DMS153 (cell line): ENCODE results near the gene KIF6.
A peak's percentile ranks its signal among the peaks of the same experiment; 100 is the strongest.
"Not testable (repeated sequence)": the region's sequence is repeated elsewhere in the genome, so short reads cannot be mapped to it uniquely, and the experiment has no call there.

Experiments
- DNase-seq: peaks from one replicate; lab custom pipeline; 2025; lab: John Stamatoyannopoulos, UW

KIF6 gene

DNA sequence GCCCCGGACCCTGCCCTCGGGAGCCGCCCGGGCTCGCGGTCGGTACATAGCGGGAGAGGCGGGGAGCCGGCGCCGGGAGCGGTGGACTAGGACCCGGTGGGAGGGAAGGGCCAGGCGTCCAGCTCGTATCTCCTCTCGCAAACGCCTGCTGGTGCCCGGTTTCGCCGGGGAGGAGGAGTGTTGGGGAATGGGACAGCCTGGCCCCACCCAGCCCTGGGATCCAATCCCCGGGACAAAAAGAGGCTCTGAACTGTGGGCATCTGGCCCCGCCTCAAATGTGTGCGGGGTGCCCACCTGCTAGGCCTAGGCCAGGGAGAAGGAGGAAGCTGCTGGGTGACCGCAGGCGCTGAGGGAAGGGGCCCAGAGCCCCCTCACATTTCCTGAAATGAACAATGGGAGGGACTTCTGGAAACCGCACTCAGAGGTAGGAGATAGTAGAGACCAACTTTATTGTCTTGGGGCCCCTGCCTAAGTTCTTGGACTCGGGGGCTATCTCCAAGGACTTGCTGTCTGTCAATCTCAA is 410.9 kb downstream of the KIF6 start, which contains the start of gene KCNK17:
TSS of gene KCNK17 (minus strand) at position 147 of the 523 bp plus-strand sequence. CDS start at position 48, 99 bp downstream.
- no peak for DNase-seq

DNA sequence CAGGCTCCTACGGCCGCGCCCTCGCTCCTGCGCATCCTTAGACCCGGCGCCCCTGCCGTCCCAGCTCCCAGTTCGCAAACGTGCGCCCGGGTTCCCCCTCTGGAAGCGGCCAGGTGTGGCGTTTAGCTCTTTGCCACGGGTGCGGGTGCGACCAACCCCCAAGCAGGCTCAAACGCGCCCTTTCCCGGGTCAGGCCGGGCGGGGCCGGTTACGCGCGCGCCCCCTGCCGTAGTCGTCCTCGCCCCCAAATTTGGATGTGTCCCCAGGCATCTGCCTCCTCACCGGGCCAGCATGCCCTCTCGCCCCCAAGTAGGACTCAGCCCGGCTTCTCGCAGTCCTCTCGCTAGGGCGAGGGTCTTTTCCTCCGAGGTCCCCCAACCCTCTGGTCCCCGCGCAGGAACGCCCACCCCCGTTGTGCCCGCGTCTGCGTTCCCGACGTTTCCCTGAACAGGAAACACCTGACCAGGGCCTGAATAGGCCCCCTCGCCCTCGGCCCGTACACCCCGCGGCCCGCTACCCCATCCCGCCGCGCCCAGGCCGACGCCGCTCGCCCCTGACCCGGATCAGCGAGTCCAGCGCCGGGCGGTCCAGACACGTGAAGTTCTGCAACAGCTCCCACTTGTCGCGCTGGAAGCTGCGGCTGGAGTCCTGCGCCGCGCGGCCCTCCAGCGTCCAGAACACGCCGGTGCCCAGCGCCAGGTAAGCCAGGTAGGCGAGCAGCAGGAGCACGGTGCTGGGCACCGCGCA is 411.5 kb downstream of the KIF6 start:
- no peak for DNase-seq

DNA sequence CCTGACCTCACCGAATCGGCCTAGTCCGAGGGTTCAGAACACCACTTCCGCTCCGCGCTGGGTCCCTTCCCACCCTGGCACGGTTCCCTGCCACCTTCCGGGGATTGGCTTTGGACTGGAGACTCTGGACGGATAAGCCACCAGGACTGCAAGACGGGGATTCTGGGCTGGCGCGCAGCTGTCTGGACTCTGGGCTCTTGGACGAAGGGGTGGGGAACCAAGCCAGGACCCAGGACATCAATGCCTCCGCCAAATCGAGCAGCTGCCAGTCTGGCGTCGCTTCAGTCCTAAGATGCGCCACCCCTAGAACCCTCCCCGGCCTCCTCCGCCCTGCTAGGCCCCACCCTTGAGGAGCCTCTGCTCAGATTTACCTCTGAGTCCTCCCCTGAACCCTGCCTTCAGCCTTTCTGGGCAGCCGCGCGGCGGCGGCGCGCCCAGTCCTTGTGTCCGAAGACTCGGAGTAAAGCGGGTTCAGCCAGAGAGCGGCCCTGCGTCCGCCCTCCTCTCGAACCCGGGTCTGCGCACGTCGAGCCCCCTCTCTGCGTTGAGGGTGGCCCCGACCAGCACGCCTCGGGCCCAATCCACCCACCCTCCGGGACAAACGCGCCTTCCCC is 412.2 kb downstream of the KIF6 start:
- no peak for DNase-seq

DNA sequence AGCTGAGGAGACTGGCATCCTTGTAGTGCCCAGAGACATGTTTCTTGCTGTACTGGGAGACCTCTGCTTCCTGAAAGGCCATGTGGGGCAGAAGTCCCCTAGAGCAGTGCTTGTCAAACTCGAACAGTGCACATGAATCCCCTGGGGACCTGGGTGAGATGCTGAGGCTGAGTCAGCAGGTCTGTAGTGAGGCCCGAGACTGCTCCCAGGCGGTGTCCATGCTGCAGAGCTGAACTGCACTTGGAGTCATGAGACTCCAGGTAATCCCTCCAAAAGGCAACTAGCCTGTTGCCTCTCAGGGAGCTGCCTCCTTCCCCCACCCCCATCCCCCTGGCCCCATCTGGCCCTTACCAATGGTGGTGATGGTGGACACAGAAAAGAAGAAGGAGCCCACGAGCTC is 414.7 kb downstream of the KIF6 start:
- no peak for DNase-seq

DNA sequence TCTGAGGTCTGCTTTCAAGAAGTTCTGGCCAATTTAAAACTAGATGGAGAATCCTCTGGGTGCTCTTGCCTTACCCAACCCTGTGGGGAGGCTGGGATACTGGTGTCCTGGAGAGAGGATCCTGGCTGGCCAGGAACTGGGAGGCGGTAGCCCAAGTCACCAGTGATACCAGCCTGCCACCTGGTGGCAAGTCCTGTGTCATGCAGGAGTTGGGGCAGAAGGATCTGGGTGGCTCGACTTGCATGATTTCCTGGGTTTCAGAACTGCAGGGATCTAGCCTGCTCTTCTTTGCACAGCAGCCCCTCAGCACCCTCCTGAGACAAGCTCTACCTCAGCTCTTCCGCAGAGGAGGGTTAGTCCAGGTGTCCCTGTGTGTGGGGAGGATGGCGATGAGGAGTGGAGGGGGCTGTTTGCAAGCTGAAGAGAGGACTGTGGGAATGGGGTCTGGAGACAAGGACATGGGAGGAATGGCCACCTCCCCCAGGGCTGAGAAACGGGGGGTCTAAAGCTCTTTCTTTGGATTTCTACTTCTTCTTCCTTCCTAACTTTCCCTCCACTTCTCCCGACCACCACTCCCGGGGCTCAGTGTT is 415.2 kb downstream of the KIF6 start:
- peak; percentile 65 for DNase-seq

DNA sequence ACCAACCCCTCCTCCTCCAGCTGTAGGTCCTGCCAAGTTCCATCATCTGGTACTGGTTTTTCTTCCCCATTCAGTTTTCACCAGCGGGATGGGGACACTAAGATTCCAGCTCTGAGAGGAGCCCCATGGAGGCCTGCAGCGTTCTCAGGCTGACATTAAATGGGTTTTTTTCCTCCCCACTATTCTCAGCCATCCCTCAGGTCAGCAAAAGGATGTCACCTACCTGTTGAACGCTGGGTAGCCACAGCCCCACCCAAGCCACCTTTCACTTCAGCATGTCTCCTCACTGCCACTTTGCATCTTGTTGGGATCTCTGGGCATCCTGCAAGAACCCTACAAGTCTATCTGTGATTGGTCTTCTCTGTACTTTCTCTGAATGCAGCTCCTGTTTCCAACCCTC is 417.7 kb downstream of the KIF6 start:
- no peak for DNase-seq

DNA sequence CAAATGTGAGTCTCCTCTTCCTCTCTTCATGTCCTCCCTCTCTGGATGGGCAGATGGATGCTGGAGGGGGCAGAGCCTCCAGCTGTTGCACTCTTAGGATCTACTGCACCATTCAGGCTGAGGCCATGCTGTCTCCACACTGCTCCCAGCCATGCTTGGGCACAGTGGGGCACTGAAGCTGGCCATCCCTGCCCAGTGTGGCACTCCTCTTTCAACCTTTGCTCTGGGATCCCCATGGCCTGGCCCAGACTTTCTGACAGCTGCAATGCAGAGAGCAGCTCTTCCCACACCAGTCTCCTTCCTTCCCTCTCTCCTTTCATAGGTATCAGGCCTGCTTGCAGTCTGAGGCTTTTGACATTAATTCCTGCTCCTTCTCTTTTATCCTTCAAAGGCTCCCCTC is 420.3 kb downstream of the KIF6 start:
- DNase-seq, result no peak

DNA sequence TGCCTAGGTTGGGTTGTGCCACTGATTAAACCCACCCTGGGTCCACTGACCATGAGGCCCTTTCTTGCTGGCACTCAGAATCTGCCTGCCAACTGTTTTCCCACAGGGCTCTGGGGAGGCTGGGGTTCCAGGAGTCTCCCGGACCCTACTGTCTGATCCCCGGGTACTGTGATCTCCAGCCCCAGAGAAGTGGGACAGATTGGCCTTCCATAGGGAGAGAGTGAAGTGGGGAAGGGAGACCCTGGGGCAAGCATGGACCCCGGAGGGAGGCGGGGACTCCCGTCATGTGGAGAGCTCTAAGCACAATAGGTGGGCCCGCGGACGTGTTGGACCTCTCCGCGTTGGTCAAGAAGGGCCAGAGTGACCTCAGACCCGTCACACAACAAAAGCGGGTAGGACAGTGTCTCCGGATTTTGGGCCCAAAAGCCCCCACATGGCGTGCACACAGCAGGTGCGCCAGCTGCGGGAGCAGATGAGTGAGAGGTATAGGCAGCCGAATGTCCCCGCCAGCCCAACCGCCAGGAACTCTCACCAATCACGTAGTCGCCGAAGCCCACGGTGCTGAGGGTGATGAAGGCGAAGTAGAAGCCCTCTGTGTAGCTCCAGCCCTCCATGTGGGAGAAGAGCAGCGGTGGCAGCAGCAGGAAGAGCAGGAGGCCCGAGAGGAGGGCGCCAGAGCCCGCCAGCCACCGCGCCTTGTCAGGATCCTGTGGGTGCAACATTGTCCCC is 421.6 kb downstream of the KIF6 start:
- DNase-seq, result no peak

DNA sequence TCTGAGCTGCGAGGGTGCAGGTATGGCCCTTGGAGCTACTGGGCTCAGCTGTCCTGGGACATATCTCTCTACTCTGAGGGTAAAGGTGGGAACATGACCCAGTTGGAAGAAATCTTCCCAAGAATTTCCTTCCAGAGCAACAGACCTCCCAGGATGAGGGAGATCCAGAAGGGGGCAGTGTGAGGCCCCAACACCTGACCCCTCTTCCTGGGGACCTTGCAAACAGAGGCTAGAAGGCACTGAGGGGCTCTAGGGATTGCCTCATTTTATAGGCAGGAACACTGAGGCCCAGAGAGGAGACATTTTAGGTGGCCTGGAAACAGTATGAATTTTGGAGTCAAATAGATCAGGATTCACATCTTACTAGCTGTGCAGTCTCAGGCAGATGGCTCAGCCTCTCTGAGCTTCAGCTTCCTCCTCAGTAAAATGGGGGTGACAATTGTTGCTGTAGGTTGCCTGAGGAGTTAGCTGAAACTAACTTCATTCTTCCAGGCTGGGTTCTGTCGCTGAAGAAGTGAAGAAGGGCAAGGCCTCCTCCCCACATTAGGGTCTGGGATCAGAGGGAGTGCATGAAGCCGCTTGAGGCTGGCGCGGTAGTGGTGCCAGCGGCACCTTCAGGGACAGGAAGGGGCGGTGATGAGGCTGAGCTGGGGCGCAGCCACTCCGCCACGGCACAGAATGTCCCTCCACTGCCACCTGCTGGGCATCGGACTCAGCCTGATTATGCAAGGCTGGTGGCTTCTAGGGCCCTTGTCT is 422.4 kb downstream of the KIF6 start:
- peak; percentile 56 for DNase-seq

DNA sequence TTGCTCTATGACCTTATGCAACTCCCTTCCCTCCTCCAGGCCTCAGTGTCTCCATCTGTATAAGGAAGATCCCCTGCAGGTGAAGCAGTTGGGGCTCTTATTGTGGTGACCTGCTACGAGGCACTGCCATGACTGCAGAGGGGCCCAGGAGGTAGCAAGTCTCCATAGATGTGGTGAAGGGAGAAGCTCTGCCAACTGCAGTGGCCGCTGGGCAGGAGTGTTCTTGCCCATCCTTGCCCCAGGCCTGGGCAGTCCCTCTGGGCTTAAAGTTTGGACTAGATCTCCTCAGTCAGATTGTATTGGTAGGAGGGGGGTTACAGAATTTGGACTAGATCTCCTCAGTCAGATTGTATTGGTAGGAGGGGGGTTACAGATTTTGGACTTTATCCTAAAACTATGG is 423.2 kb downstream of the KIF6 start:
- DNase-seq, result no peak

DNA sequence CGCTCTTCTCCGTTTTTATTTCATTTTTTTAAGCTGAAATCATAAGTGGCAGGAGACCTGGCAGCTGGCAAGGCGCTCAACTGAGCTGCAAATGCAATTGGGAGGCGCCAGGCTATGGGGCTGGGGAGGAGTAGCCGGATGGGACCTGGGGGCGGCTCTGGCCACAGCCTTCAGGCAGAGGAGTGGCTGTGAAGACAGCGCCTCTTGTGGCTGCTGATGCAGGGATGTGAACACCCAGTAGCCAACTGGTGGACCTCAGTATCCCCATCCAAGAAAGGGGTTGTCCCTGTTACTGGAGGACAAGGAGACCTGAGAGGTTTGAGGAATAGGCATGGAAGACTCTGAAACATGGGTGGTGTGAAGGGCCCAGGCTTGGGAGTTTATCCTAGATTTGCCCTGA is 423.6 kb downstream of the KIF6 start:
- no peak for DNase-seq

DNA sequence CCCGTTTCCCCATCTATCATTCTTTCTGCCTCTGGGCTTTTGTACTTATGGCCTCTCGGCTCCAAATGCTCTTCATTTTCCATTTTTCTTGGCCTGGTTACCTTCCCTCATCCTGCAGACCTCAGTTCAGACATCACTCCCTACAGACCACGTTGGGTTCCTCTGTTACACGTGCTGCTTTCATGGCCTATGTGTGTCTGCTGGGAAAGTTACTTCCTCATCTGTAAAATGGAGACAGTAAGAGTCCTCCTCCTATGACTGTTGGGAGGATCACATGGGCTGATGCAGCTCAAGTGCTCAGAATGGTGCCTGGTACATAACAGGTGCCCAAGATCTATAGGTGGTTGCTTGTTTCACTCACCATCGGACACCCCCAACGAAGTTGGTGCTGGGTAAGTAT is 424.5 kb downstream of the KIF6 start:
- no peak for DNase-seq

DNA sequence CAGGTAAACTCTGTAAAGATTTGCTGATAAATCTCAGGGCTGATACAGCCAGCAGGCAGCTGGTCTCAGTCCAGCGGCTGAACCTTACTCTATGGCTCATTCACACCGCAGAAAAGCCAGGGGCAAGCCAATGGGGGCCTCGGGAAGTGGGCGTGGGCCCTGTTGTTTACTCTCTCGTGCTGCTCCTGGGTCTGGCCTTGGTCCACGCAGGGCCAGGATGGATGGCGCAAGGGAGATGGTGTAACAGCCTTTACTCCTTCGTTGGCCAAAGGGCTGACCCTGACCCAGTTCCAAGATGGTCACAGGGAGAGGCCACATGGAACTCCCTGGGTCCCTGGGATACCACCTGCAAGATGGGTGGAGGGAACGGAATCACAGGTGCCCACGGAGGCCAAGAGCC is 427.1 kb downstream of the KIF6 start:
- no peak for DNase-seq

DNA sequence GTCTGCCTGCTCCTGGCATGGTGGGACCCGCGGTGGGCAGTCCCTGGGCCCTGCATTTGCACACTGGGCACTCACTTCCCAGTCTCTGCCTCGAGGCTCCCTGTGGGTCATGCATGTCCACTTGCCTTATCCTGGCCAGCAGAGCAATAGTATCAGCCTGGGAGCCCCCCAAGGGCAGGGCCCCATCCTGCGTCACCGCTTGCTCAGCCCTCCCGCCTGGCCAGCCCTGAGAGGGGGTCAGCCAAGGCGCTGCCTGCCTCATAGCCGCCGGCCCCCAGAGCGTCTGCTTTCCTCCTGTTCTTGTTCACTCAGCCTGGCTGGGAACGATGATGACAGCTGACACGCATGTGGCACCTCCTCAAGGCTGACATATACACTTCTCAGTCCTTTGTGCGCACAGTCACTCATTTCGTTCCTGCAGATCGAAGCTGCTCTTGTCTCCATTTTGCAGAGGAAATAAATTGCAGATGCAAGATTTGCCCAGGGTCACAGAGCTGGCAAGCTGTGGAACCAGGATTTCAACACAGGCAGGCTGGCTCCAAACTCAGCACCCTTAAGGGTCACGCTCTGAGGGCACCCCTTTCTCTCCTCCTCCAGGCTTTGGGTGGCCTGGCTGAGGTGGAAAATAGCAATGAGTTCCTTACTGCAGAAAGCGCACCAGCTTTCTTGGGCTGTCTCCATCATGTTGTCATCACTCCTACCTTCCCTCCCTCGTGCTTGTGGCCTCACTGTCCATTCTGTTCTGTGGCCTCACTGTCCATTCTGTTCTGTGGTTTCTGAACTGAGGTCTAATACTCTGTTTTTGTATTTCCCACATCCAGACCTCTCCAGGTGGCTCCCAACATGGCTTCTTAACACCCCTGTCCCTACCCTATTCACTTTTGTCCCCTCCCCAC is 428.2 kb downstream of the KIF6 start:
- DNase-seq, result no peak

DNA sequence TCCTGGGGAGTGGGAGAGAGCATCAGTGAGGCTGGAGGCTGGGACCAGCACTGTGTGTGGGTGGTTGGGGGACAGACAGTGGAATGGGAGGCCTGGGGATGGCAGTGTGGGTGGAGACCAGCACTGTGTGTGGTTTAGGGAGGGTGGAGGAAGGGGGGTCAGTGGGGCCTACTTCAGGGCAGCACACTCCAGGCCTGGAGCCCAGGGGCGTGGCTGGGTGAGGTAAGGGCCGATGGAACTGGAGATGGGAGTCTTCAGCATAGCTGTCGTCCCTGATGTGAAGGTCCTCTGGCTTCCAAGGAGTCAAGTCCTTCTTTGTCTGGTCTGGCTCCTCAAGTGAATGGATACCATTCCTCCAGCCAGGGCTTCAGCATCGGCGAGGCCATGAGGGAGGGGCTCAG is 429.6 kb downstream of the KIF6 start:
- peak; percentile 18 for DNase-seq

DNA sequence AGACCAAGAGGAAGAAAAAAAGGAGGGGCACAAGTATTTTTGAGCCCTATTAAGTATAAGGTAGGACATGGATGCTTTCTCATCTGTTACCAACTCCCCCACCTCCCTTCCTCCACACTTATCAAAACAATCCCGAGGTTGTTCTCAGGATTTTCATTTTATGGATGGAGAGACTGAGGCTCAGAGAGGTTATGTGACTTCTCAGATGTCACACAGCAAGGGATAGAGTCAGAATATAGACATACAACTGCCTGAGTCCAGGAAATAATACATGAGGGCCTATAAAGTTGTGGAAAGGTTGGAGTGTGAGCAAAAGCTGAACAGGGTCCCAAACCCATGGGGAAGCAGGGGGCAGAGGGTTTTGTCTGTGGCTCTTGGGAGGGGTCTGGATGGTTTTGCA is 430.3 kb downstream of the KIF6 start:
- DNase-seq, result no peak

DNA sequence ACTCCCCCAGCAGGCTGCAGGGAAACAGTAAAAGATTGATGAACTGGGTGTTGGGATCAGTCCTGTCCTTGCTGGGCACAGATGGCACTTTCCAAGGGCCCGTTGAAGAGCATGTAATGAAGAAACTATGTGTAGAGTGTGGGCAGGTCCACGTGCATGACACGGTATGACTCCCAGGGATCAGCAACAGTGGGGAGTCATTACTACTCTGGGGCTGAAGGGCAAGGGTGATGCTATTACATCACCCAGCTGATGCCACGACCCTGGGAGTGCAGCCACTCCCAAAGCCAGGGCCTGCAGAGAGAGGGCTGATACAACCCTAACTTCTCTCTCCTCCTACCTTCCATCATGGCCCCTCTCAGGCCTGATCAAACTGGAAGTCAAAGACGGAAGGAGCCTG is 431.1 kb downstream of the KIF6 start:
- DNase-seq, result no peak

DNA sequence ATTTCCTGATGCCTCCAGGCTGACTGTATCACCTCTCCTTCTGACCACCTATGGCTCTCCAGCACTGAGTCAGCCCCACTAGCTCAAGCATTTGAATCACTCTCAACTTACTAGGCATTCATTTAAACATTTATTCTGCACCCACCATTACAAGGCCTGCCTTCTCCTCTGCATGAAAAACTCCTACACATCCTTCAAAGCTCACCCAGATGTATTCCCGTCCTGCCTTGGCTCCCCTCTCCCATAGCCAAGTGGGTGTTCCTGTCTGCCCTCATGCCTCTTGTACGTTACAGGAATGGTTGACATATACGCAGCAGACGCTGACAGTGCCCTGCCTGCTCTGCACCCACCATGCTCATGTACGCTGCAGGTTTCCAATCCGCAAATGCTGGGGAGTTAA is 432.6 kb downstream of the KIF6 start:
- DNase-seq, result no peak

DNA sequence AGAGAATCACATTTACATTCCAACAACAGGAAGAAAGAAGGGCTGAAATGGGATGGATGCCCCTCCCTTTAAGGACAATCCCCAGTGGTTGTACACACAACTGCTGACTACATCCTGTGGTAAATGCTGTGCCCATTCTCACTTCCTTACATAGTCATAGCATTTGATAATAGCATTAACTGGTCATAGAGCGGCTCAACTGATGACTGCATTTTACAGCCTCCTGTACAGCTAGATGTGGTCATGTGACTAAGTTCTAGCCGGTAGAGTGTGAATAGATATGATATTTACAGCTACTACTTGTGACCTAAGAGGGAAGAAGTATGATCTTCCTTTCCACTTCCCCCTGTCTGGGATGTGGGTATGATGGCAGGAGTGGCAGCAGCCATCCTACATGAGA is 435.7 kb downstream of the KIF6 start:
- DNase-seq, result no peak

DNA sequence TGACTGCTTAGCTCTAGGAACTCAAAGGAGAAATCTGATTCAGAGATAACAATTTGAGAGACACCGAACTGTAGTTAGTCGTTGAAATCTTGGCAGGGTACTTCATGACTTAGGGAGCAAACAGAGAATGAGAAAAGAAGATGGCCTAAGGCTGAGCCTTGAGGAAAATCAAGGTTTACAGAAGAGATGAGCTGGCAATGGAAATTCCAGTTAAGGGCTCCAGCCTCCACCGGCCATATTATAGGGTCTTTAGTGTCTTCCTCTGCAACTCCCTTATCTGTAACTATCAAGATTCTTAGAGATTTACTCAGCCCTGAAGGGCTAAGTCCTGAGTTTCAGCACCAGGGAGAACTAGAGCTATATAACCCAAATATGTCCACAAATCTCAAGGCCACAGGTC is 437.6 kb downstream of the KIF6 start:
- no peak for DNase-seq

DNA sequence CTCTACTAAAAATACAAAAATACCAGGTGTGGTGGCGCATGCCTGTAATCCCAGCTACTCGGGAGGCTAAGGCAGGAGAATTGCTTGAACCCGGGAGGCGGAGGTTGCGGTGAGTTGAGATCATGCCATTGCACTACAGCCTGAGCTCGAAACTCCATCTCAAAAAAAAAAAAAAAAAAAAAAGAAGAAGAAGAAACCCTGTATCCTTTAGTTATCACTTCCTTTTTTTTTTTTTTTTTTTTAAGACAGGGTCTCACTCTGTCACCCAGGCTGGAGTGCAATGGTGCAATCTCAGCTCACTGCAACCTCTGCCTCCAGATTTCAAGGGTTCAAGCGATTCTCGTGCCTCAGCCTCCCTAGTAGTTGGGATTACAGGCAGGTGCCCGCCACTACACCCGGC is 438.6 kb downstream of the KIF6 start:
- DNase-seq, result not testable (repeated sequence)
